IPS-20b (cell line): ENCODE results near the gene EVI5.
"Not testable (repeated sequence)": the region's sequence is repeated elsewhere in the genome, so short reads cannot be mapped to it uniquely, and the experiment has no call there.

Source experiments
- H3K27ac ChIP-seq: one replicate; pipeline ENCODE4 v1.5.1; 2013; ENCODE audit warnings: low read length
- H3K27me3 ChIP-seq: 2 replicates; pipeline ENCODE4 v1.6.1; 2013; ENCODE audit warnings: mild to moderate bottlenecking, low read length, inconsistent platforms; ENCODE audit not compliant: insufficient read depth
- H3K36me3 ChIP-seq: 2 replicates; pipeline ENCODE4 v1.6.1; 2013; ENCODE audit warnings: low read depth, mild to moderate bottlenecking, inconsistent platforms, low read length, moderate library complexity; ENCODE audit not compliant: insufficient read depth
- H3K4me1 ChIP-seq: 2 replicates; pipeline ENCODE4 v1.6.1; 2013; ENCODE audit warnings: mild to moderate bottlenecking, control low read depth, inconsistent platforms, low read length, moderate library complexity; ENCODE audit not compliant: insufficient read depth
- H3K4me3 ChIP-seq: 2 replicates; pipeline ENCODE4 v1.5.1; 2013; ENCODE audit warnings: mild to moderate bottlenecking, low read length, inconsistent platforms
- H3K9ac ChIP-seq: 2 replicates; pipeline ENCODE4 v1.6.1; 2013; ENCODE audit warnings: low read depth, mild to moderate bottlenecking, inconsistent platforms, low read length, moderate library complexity
- H3K9me3 ChIP-seq: 2 replicates; pipeline ENCODE4 v1.6.1; 2013; ENCODE audit warnings: mild to moderate bottlenecking, low read depth, low read length, inconsistent platforms; ENCODE audit not compliant: insufficient read depth

Gene EVI5

DNA sequence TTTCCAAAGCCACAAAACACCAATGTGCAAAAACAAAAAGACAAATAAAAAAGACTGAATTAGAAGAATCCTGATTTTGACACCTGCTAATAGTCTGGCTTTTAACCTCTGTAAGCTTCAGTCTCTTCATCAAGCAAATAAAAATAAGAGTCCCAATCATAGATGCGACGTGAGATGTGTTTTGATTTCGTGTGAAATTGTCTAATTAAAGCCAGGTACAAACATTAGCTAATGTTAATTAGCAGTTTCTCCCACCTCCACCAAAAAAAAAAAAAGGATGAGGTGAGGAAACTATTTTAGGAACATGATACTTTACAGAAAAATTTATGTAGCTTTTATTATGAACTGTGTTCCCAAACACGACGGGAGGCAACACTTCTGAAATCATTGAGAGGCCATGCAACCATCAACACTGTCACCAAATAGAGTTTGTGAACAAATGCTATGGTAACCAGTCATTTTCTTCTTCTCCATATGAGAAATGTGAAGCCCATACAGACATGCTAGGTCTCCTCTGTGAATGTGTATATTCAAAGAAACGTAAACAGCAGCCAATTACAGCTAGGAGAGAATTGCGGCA is 6.7 kb upstream of the EVI5 start:
- Histone ChIP-seq H3K36me3 (no peaks in the 10 kb centered on the region), H3K9me3 (no peaks in the 10 kb centered on the region), H3K9ac (peak overlapping the region; percentile 46; the same call in 1 of the 2 replicates), H3K27ac (no peak overlapping the region), H3K4me3 (peak overlapping the region; percentile 51; the same call in 1 of the 2 replicates), H3K4me1 (peaks cover 20% of the 10 kb centered on the region), H3K27me3 (peaks cover 4% of the 10 kb centered on the region)

DNA sequence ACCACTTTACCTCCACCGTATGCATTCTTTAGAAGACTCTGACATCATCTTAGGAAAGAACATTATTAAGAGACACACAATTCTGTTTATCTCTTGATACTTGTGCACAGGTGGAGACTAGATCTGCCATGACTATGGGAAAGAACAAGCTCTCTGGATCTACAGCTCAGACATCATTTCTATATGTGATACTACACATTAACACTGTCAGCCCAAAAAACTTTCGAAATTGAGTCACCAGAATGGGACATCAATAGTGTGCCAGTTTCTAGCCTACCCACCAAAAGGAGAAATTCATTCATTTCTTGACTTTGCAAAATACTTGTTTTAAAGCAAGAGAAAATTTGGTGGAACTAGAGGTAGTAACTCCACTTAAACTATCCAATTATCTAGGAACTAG is 6.0 kb upstream of the EVI5 start:
- peaks cover 11% of the 10 kb centered on the region for H3K27me3 ChIP-seq
- H3K27ac ChIP-seq, result no peak overlapping the region
- no peaks in the 10 kb centered on the region for H3K36me3 ChIP-seq
- H3K4me1 ChIP-seq, result peaks cover 20% of the 10 kb centered on the region
- H3K4me3 ChIP-seq, result no peak overlapping the region
- no peak overlapping the region for H3K9ac ChIP-seq
- H3K9me3 ChIP-seq, result no peaks in the 10 kb centered on the region

DNA sequence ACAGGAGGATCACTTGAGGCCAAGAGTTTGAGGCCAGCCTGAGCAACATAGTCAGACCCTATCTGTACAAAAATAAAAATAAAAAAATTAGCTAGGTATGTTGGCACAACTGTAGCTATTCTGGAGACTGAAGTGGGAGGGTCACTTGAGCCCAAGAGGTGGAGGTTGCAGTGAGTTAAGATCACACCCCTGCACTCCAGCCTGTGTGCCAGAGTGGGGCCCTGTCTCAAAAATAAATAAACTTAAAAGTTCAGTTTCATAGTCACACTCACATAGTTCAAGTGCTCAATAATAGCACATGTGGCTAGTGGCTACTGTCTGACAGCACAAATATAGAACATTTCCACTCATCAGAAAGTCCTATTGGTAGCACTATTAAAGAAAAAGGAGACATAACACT is 5.2 kb upstream of the EVI5 start:
- Histone ChIP-seq H3K9ac (no peak overlapping the region), H3K4me3 (no peak overlapping the region), H3K27ac (no peak overlapping the region), H3K4me1 (peaks cover 20% of the 10 kb centered on the region), H3K27me3 (peaks cover 16% of the 10 kb centered on the region), H3K36me3 (no peaks in the 10 kb centered on the region), H3K9me3 (no peaks in the 10 kb centered on the region)

DNA sequence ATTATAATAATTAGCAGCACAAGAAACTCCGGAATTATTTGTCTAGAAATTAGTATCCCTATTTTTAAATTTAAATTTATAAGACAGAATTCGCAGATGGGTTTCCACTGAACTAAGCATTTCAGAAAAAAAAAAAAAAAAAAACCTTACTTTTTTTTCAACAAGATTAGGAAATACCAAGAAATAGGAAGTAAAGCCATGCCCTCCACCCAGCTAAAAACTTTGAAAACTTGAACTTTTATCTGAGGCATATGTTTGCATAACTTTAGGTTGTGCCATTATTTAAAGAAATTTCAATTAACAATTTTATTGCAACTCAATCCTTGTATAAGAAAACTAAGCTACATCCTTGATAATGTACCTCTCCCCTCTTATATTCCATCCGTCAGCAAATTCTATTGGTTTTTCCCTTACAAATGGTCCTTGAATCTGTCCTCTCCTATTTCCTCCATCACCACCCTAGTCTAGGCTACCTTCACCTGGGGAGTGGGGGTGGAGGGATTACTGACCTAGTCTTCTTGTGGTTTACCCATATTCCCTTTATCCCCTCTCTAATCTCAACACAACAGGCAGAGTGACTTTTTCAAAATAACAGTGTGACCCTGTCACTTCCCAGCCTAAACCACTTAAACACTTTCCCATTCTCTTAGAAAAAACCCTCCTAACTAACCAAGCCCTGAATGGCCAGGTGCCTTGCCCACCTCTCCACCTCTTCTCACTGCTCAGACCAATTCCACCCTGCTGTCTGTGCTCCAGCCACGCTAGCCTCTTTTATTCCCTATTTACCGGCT is 1.4 kb upstream of the EVI5 start:
- Histone ChIP-seq H3K27ac (no peak overlapping the region), H3K4me1 (peaks cover 5% of the 10 kb centered on the region), H3K9me3 (no peaks in the 10 kb centered on the region), H3K36me3 (no peaks in the 10 kb centered on the region; the same call in 1 of the 2 replicates), H3K9ac (no peak overlapping the region), H3K4me3 (no peak overlapping the region), H3K27me3 (peaks cover 21% of the 10 kb centered on the region)

DNA sequence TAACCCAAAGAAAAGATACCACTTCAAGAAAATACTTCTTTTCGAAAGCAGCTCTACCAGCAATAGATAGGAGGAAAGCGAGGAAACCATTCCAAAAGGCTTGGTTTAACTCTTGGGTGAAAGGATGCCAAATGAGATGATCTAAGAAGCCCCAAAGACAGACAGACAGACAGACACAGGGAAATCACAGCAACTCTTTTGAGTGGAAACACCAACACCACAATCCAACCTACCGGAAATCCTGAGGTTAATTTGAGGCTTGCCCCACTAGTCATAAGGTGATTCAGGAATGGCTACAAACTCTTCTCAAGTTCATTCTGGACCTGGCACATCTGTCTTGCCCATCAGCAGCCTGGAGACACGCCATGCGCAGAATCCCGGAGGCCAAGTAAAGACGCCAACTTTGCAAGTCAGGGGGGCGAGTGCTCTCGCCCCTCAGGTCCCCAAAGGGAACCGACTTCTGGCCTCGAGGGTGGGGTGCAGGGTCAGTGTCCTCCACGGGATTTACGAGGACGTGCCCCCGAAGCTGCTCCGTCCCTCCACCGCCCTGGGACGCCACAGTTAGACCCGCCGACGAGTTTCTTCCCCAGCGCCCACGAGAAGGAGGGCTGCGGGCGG is 778 bp downstream of the EVI5 start:
- Histone ChIP-seq H3K9ac (peak overlapping the region; percentile 76; the same call in 1 of the 2 replicates), H3K27ac (no peak overlapping the region)

DNA sequence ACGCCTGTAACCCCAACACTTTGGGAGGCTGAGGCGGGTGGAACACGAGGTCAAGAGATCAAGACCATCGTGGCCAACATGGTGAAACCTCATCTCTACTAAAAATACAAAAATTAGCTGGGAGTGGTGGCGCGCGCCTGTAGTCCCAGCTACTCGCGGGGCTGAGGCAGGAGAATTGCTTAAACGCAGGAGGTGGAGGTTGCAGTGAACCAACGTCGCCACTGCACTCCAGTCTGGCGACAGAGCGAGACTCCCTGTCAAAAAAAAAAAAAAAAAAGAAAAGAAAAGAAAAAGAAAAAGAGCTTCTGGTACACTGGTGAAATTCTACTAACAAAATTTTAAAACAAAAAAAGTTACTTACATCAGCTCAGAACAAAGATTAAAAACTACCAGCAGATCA is 1.4 kb downstream of the EVI5 start:
- not testable (repeated sequence) for H3K36me3 ChIP-seq, H3K27ac ChIP-seq, H3K9me3 ChIP-seq, H3K4me1 ChIP-seq
- peak overlapping the region; percentile 76; the same call in 1 of the 2 replicates for H3K9ac ChIP-seq
- peaks cover 21% of the 10 kb centered on the region for H3K27me3 ChIP-seq
- H3K4me3 ChIP-seq, result peak overlapping the region; percentile 78

More for the DNA sequence above, 778 bp downstream of the EVI5 start:
- peaks cover 21% of the 10 kb centered on the region for H3K27me3 ChIP-seq
- peak overlapping the region; percentile 78 for H3K4me3 ChIP-seq
- H3K9me3 ChIP-seq, result no peaks in the 10 kb centered on the region
- H3K4me1 ChIP-seq, result 0 out of 2 replicates have a peak, but pooled peaks cover 3% of the 10 kb centered on the region
- H3K36me3 ChIP-seq, result no peaks in the 10 kb centered on the region; the same call in 1 of the 2 replicates

DNA sequence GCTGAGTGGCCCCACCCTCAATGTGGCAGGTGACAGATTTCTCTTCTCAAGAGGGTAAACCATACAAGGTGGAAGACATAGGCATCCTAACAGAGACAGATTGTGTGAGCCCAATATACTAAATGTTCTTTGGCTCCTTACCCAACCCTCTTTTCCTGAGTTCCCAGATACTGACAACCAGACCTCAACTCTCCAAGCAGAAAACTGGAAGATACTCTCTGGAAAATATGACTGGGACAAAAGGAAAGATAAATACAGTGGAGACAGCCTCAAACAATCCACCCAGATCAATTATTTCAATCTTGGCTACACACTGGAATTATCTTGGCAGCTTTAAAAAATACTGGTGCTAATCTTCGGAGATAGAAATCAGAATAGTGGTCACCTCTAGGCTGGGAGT is 6.5 kb downstream of the EVI5 start:
- Histone ChIP-seq H3K4me1 (peaks cover 7% of the 10 kb centered on the region), H3K9me3 (no peaks in the 10 kb centered on the region), H3K36me3 (no peaks in the 10 kb centered on the region; the same call in 1 of the 2 replicates), H3K27ac (no peak overlapping the region), H3K9ac (no peak overlapping the region), H3K4me3 (no peak overlapping the region), H3K27me3 (no peaks in the 10 kb centered on the region)

DNA sequence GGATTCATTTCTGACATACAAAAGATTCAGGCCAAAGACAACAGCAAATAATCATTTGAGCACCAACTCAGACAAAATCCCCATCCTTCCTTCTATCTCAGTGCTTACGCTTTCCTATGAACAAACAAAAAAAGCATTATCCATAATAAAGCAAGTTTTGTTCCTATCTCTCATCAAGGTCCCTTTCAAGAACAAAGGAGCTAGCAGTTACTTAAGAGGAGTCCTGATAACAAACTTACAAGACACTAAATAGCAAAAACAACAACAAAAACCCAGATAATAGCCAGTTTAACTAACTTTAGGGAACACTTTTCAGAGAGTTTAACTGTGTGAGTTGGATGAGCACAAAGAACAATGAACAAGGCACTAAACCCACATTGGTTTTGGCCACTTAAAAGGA is 10.5 kb downstream of the EVI5 start:
- Histone ChIP-seq H3K36me3 (no peaks in the 10 kb centered on the region), H3K4me1 (peaks cover 7% of the 10 kb centered on the region), H3K9me3 (no peaks in the 10 kb centered on the region), H3K27me3 (no peaks in the 10 kb centered on the region), H3K27ac (no peak overlapping the region), H3K4me3 (no peak overlapping the region; the same call in 1 of the 2 replicates), H3K9ac (0 out of 2 replicates have a peak overlapping the region, but pooled peaks have one; percentile 26)

DNA sequence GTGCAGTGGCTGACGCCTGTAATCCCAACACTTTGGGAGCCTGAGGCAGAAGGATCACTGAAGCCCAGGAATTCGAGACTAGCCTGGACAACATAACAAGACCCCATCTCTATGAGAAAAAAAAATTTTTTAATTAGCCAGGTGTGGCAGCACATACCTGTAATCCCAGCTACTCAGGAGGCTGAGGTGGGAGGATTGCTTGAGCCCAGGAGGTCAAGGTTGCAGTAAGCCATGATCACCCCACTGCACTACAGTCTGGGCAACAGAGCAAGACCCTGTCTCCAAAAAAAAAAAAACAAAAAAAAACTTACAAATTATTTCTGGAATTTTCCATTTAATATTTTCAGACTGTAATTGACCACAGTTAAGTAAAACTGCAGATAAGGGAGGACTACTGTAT is 11.2 kb downstream of the EVI5 start:
- H3K4me1 ChIP-seq, H3K27me3 ChIP-seq, H3K36me3 ChIP-seq, H3K27ac ChIP-seq, H3K9ac ChIP-seq, H3K9me3 ChIP-seq, H3K4me3 ChIP-seq: not testable (repeated sequence)

DNA sequence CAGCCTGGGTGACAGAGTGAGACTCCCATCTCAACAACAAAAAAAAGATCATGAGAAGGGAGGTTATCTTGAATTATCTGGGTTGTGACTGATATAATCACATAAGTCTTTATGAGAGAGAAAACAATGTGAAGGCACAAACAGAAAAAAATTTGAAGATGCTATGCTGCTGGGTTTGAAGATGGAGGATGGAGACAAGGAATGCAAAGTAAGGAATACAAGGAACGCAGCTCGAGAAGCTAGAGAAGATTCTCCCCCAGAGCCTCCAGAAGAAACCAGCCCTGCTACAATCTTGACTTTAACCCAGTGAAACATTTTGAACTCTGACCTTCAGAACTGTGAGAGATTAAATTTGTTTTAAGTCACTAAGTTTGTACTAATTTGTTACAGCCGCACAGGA is 15.1 kb downstream of the EVI5 start:
- no peak overlapping the region for H3K27ac ChIP-seq
- H3K27me3 ChIP-seq, result no peaks in the 10 kb centered on the region
- no peak overlapping the region for H3K9ac ChIP-seq
- H3K9me3 ChIP-seq, result no peaks in the 10 kb centered on the region
- peaks cover 7% of the 10 kb centered on the region for H3K4me1 ChIP-seq
- no peak overlapping the region for H3K4me3 ChIP-seq
- H3K36me3 ChIP-seq, result no peaks in the 10 kb centered on the region

DNA sequence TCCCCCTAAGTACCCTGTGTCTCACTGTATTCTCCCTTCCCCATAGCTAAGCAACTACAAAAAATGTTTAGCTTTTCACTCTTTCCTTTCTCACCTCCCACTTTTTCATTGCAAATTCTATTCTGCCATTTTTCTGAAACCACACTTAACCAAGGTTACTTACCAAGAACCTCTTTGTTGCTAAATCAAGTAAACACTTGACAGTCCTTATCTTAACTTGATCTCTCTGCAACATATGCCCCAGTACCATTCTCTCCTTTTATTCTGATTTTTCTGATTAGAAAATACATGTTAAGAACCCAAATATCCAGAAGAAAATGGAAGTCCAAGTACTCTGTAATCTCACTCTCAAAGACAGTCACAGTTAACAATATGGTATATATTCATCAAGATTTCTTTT is 16.0 kb downstream of the EVI5 start:
- no peaks in the 10 kb centered on the region for H3K9me3 ChIP-seq
- no peaks in the 10 kb centered on the region for H3K36me3 ChIP-seq
- H3K27me3 ChIP-seq, result no peaks in the 10 kb centered on the region
- H3K4me1 ChIP-seq, result no peaks in the 10 kb centered on the region
- no peak overlapping the region for H3K27ac ChIP-seq
- no peak overlapping the region for H3K9ac ChIP-seq
- H3K4me3 ChIP-seq, result no peak overlapping the region

DNA sequence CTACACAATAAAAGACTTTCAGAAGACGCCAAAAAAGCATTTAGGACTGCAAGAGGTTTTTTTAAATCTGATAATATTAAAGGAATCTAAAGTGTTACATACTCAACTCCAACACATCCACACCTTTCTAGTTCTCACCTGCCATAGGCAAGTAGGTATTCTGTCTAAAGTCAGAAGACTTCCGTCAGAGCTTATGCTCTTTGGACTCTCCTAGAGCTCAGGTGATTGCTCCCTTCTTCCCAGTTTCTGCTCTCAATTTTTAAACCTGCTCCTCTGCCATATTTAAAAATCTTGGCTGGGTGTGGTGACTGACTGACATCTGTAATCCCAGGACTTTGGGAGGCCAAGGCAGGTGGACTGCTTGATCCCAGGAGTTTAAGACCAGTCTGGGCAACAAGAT is 16.6 kb downstream of the EVI5 start:
- no peaks in the 10 kb centered on the region for H3K4me1 ChIP-seq
- no peaks in the 10 kb centered on the region for H3K9me3 ChIP-seq
- H3K27ac ChIP-seq, result no peak overlapping the region
- H3K36me3 ChIP-seq, result no peaks in the 10 kb centered on the region
- no peak overlapping the region for H3K9ac ChIP-seq
- H3K27me3 ChIP-seq, result no peaks in the 10 kb centered on the region
- H3K4me3 ChIP-seq, result no peak overlapping the region
